Measurements from ENCODE around the gene NPTXR. TPM values are rescaled to one million over a fixed set of nuclear protein-coding genes. Genes with fewer than 3 reads are reported as not detected.

Gene NPTXR
- polyA plus RNA-seq: 1 to 10 TPM in 2 of 4 donors, under 1 TPM in 2; 0.22 to 5.3 (median 2.2) TPM
- long read RNA-seq, donor 1, full-length matches to known transcripts: 2 of 2 reads
- long read RNA-seq, donor 1, partial matches to known transcripts: 0 of 2 reads
- long read RNA-seq, donor 1, other reads (novel, unspliced or antisense): 0 of 2 reads
- long read RNA-seq, donor 2: 0 reads
- long read RNA-seq, donor 3, full-length matches to known transcripts: 2 of 2 reads
- long read RNA-seq, donor 3, partial matches to known transcripts: 0 of 2 reads
- long read RNA-seq, donor 3, other reads (novel, unspliced or antisense): 0 of 2 reads
- long read RNA-seq, donor 4: 0 reads
- long read RNA-seq, donor 5: 0 reads
- long read RNA-seq, donor 6: 0 reads
- long read RNA-seq, donor 7, full-length matches to known transcripts: 5 of 5 reads
- long read RNA-seq, donor 7, partial matches to known transcripts: 0 of 5 reads
- long read RNA-seq, donor 7, other reads (novel, unspliced or antisense): 0 of 5 reads
- long read RNA-seq, donor 8: 0 reads
- long read RNA-seq, donor 9: 0 reads
- long read RNA-seq, donor 10, full-length matches to known transcripts: 3 of 3 reads
- long read RNA-seq, donor 10, partial matches to known transcripts: 0 of 3 reads
- long read RNA-seq, donor 10, other reads (novel, unspliced or antisense): 0 of 3 reads

GRCh38 chr22:38843657-38844314 lies at the start of gene NPTXR:
Gene NPTXR, minus strand, starts transcription at chr22:38844028.
- peak; percentile 20 to 72 for DNase-seq
- Histone ChIP-seq H3K4me3 (ENCODE audit: low read depth in 1 of 3, low read length in 3 of 3) (peak within 1 kb of the TSS; percentile 7 to 49 (median 38)), H3K27me3 (ENCODE audit: control insufficient read depth in 3 of 3, insufficient read depth in 3 of 3, low read length in 3 of 3) (peaks cover 0 to 14% (median 13%) of the 10 kb centered on the region in 3 donors), H3K27ac (ENCODE audit: low read depth in 1 of 3, low read length in 2 of 3) (no peak within 1 kb of the TSS), H3K9me3 (ENCODE audit: control insufficient read depth in 2 of 2, insufficient read depth in 1 of 2, low read depth in 1 of 2, low read length in 1 of 2) (no peaks in the 10 kb centered on the region), H3K36me3 (ENCODE audit: control insufficient read depth in 3 of 3, insufficient read depth in 2 of 3, low read depth in 1 of 3, low read length in 3 of 3) (peaks cover 0 to 2% (median 0%) of the 10 kb centered on the region in 3 donors), H3K4me1 (ENCODE audit: control insufficient read depth in 3 of 3, insufficient read depth in 2 of 3, low read depth in 1 of 3, low read length in 2 of 3) (peaks cover 0 to 15% (median 0%) of the 10 kb centered on the region in 3 donors)
- WGBS, 3 donors: 1% methylated on average over 14 to 105 of the region's 105 CpGs
- FAIRE-seq: no peak

- H3K4me3 ChIP-seq (ENCODE audit: low read depth in 1 of 3, low read length in 3 of 3): no peak overlapping the region
- H3K36me3 ChIP-seq (ENCODE audit: control insufficient read depth in 3 of 3, insufficient read depth in 2 of 3, low read depth in 1 of 3, low read length in 3 of 3): no peaks in the 10 kb centered on the region
- no peaks in the 10 kb centered on the region for H3K4me1 ChIP-seq (ENCODE audit: control insufficient read depth in 3 of 3, insufficient read depth in 2 of 3, low read depth in 1 of 3, low read length in 2 of 3)
- DNase-seq (no peak), FAIRE-seq (no peak)
- no peak overlapping the region for H3K27ac ChIP-seq (ENCODE audit: low read depth in 1 of 3, low read length in 2 of 3)
- 61 to 63% (median 62%) methylated on average over 9 of the region's 9 CpGs for WGBS, 3 donors
- H3K9me3 ChIP-seq (ENCODE audit: control insufficient read depth in 2 of 2, insufficient read depth in 1 of 2, low read depth in 1 of 2, low read length in 1 of 2): no peaks in the 10 kb centered on the region
- H3K27me3 ChIP-seq (ENCODE audit: control insufficient read depth in 3 of 3, insufficient read depth in 3 of 3, low read length in 3 of 3): no peaks in the 10 kb centered on the region
Observed at GRCh38 chr22:38891256-38891655, 47.4 kb upstream of the NPTXR start.

- 49 to 65% (median 58%) methylated on average over 5 of the region's 5 CpGs for WGBS, 3 donors
- no peak for FAIRE-seq
- no peaks in the 10 kb centered on the region for H3K27me3 ChIP-seq (ENCODE audit: control insufficient read depth in 3 of 3, insufficient read depth in 3 of 3, low read length in 3 of 3)
- no peaks in the 10 kb centered on the region for H3K4me1 ChIP-seq (ENCODE audit: control insufficient read depth in 3 of 3, insufficient read depth in 2 of 3, low read depth in 1 of 3, low read length in 2 of 3)
- no peak overlapping the region for H3K4me3 ChIP-seq (ENCODE audit: low read depth in 1 of 3, low read length in 3 of 3)
- no peak for DNase-seq
- no peak overlapping the region for H3K27ac ChIP-seq (ENCODE audit: low read depth in 1 of 3, low read length in 2 of 3)
- no peaks in the 10 kb centered on the region for H3K9me3 ChIP-seq (ENCODE audit: control insufficient read depth in 2 of 2, insufficient read depth in 1 of 2, low read depth in 1 of 2, low read length in 1 of 2)
- no peaks in the 10 kb centered on the region for H3K36me3 ChIP-seq (ENCODE audit: control insufficient read depth in 3 of 3, insufficient read depth in 2 of 3, low read depth in 1 of 3, low read length in 3 of 3)
Observed at GRCh38 chr22:38890377-38890776, 46.5 kb upstream of the NPTXR start.

GRCh38 chr22:38886333-38886732 lies 42.5 kb upstream of the NPTXR start:
- Histone ChIP-seq H3K27ac (ENCODE audit: low read depth in 1 of 3, low read length in 2 of 3) (no peak overlapping the region), H3K27me3 (ENCODE audit: control insufficient read depth in 3 of 3, insufficient read depth in 3 of 3, low read length in 3 of 3) (no peaks in the 10 kb centered on the region), H3K9me3 (ENCODE audit: control insufficient read depth in 2 of 2, insufficient read depth in 1 of 2, low read depth in 1 of 2, low read length in 1 of 2) (no peaks in the 10 kb centered on the region), H3K4me1 (ENCODE audit: control insufficient read depth in 3 of 3, insufficient read depth in 2 of 3, low read depth in 1 of 3, low read length in 2 of 3) (peaks cover 0 to 13% (median 0%) of the 10 kb centered on the region in 3 donors), H3K4me3 (ENCODE audit: low read depth in 1 of 3, low read length in 3 of 3) (no peak overlapping the region), H3K36me3 (ENCODE audit: control insufficient read depth in 3 of 3, insufficient read depth in 2 of 3, low read depth in 1 of 3, low read length in 3 of 3) (no peaks in the 10 kb centered on the region)
- DNase-seq: no peak
- FAIRE-seq: no peak
- WGBS, 3 donors: 43 to 55% (median 54%) methylated on average over 5 of the region's 5 CpGs

- no peak for DNase-seq
- Histone ChIP-seq H3K9me3 (ENCODE audit: control insufficient read depth in 2 of 2, insufficient read depth in 1 of 2, low read depth in 1 of 2, low read length in 1 of 2) (peaks cover 0 to 1% of the 10 kb centered on the region in 2 donors), H3K27ac (ENCODE audit: low read depth in 1 of 3, low read length in 2 of 3) (peak overlapping the region in 1 of 3 donors; percentile 70), H3K27me3 (ENCODE audit: control insufficient read depth in 3 of 3, insufficient read depth in 3 of 3, low read length in 3 of 3) (no peaks in the 10 kb centered on the region), H3K36me3 (ENCODE audit: control insufficient read depth in 3 of 3, insufficient read depth in 2 of 3, low read depth in 1 of 3, low read length in 3 of 3) (no peaks in the 10 kb centered on the region), H3K4me3 (ENCODE audit: low read depth in 1 of 3, low read length in 3 of 3) (no peak overlapping the region), H3K4me1 (ENCODE audit: control insufficient read depth in 3 of 3, insufficient read depth in 2 of 3, low read depth in 1 of 3, low read length in 2 of 3) (peaks cover 0 to 13% (median 0%) of the 10 kb centered on the region in 3 donors)
- 63 to 65% (median 65%) methylated on average over 9 of the region's 9 CpGs for WGBS, 3 donors
- no peak for FAIRE-seq
Observed at GRCh38 chr22:38882972-38883622, 39.3 kb upstream of the NPTXR start.

- FAIRE-seq (no peak), DNase-seq (no peak)
- peaks cover 0 to 13% (median 0%) of the 10 kb centered on the region in 3 donors for H3K4me1 ChIP-seq (ENCODE audit: control insufficient read depth in 3 of 3, insufficient read depth in 2 of 3, low read depth in 1 of 3, low read length in 2 of 3)
- WGBS, 3 donors: 66 to 76% (median 72%) methylated on average over 8 of the region's 8 CpGs
- H3K9me3 ChIP-seq (ENCODE audit: control insufficient read depth in 2 of 2, insufficient read depth in 1 of 2, low read depth in 1 of 2, low read length in 1 of 2): peaks cover 0 to 4% of the 10 kb centered on the region in 2 donors
- H3K4me3 ChIP-seq (ENCODE audit: low read depth in 1 of 3, low read length in 3 of 3): no peak overlapping the region
- peaks cover 0 to 2% (median 0%) of the 10 kb centered on the region in 3 donors for H3K27me3 ChIP-seq (ENCODE audit: control insufficient read depth in 3 of 3, insufficient read depth in 3 of 3, low read length in 3 of 3)
- H3K36me3 ChIP-seq (ENCODE audit: control insufficient read depth in 3 of 3, insufficient read depth in 2 of 3, low read depth in 1 of 3, low read length in 3 of 3): no peaks in the 10 kb centered on the region
- peak overlapping the region in 2 of 3 donors; percentile 70 to 73 for H3K27ac ChIP-seq (ENCODE audit: low read depth in 1 of 3, low read length in 2 of 3)
Observed at GRCh38 chr22:38881997-38882879, 38.4 kb upstream of the NPTXR start.

- WGBS, 3 donors: 43 to 54% (median 45%) methylated on average over 9 of the region's 9 CpGs
- no peak for DNase-seq
- Histone ChIP-seq H3K27me3 (ENCODE audit: control insufficient read depth in 3 of 3, insufficient read depth in 3 of 3, low read length in 3 of 3) (peaks cover 0 to 2% (median 0%) of the 10 kb centered on the region in 3 donors), H3K4me1 (ENCODE audit: control insufficient read depth in 3 of 3, insufficient read depth in 2 of 3, low read depth in 1 of 3, low read length in 2 of 3) (peaks cover 0 to 13% (median 0%) of the 10 kb centered on the region in 3 donors), H3K27ac (ENCODE audit: low read depth in 1 of 3, low read length in 2 of 3) (peak overlapping the region in 2 of 3 donors; percentile 70 to 88), H3K9me3 (ENCODE audit: control insufficient read depth in 2 of 2, insufficient read depth in 1 of 2, low read depth in 1 of 2, low read length in 1 of 2) (peaks cover 0 to 4% of the 10 kb centered on the region in 2 donors), H3K4me3 (ENCODE audit: low read depth in 1 of 3, low read length in 3 of 3) (no peak overlapping the region), H3K36me3 (ENCODE audit: control insufficient read depth in 3 of 3, insufficient read depth in 2 of 3, low read depth in 1 of 3, low read length in 3 of 3) (no peaks in the 10 kb centered on the region)
- no peak for FAIRE-seq
Observed at GRCh38 chr22:38881464-38881871, 37.6 kb upstream of the NPTXR start.

Data from small intestine (tissue), 16 donors.